ENCODE measurements around the gene LYPD1.
"Not testable (repeated sequence)": the region's sequence is repeated elsewhere in the genome, so short reads cannot be mapped to it uniquely, and the experiment has no call there.

LYPD1 gene, protein sequence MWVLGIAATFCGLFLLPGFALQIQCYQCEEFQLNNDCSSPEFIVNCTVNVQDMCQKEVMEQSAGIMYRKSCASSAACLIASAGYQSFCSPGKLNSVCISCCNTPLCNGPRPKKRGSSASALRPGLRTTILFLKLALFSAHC

GRCh38 chr2:132669908-132670495 lies at the start of gene LYPD1:
Gene LYPD1, minus strand, starts transcription at chr2:132670205. Its CDS starts 273 bp downstream, at chr2:132669932.
- no peak for TF ChIP-seq CTCF (conservative IDR thresholded peaks at IDR 0.05)

DNA sequence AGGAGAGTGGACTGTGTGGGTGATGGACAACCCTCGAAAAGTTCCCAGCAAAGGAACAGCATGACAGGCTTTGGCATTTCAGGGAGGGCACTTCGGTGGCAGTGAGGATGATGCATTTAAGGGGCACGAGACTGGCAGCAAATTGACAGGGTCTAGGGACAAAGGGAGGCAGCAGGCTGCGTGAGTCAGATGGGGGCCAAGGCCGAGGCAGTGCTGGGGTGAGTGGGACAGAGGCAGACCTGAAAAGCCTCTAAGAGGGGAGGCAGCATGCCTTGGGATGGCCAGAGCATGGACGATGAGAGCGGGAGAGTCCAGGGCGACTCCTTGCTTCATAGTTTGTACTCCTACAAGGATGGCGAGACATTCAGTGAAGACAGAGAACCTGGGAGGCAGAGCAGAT lies 49.5 kb upstream of the LYPD1 start:
- no peak overlapping the region for H3K27ac ChIP-seq
- TF ChIP-seq ZFX (IDR thresholded peaks at IDR 0.05) (no peak), CTCF (conservative IDR thresholded peaks at IDR 0.05) (no peak)

More at GRCh38 chr2:132669908-132670495, at the start of gene LYPD1:
- no peak within 1 kb of the TSS for H3K27ac ChIP-seq

GRCh38 chr2:132716954-132717353 lies 46.9 kb upstream of the LYPD1 start:
- H3K27ac ChIP-seq = no peak overlapping the region
- no peak for TF ChIP-seq ZFX (IDR thresholded peaks at IDR 0.05)
- TF ChIP-seq CTCF (conservative IDR thresholded peaks at IDR 0.05) = no peak

GRCh38 chr2:132715386-132716351 lies 45.7 kb upstream of the LYPD1 start:
- TF ChIP-seq CTCF (conservative IDR thresholded peaks at IDR 0.05) (no peak), ZFX (IDR thresholded peaks at IDR 0.05) (no peak)
- no peak overlapping the region for H3K27ac ChIP-seq

- TF ChIP-seq ZFX (IDR thresholded peaks at IDR 0.05) (no peak), CTCF (conservative IDR thresholded peaks at IDR 0.05) (no peak)
- H3K27ac ChIP-seq = no peak overlapping the region
Observed at GRCh38 chr2:132703396-132703795, 33.4 kb upstream of the LYPD1 start.

DNA sequence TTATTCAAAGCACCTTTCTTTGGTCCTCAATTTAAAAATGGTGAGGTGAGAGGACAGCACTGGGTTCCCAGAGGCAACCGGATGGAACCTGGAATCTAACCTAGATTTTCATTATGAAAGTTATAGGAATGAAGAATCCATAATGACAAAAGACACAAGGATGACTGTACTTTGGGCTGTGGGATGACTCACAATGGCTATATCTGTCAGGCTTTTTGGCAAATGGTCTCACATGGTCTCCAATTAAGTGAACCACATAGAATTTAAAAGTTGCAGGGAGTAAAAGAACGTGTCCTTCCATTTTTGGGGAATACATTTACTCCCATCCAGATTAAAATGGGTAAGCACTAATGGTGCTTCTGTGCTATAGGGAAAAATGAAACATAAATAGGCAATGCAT lies 31.8 kb upstream of the LYPD1 start:
- H3K27ac ChIP-seq = no peak overlapping the region
- TF ChIP-seq ZFX (IDR thresholded peaks at IDR 0.05) (no peak), CTCF (conservative IDR thresholded peaks at IDR 0.05) (no peak)

GRCh38 chr2:132699802-132700201 lies 29.8 kb upstream of the LYPD1 start:
- not testable (repeated sequence) for H3K27ac ChIP-seq

GRCh38 chr2:132698347-132698746 lies 28.3 kb upstream of the LYPD1 start:
- H3K27ac ChIP-seq = not testable (repeated sequence)

All from C4-2B (cell line).